ENCODE results near the gene BDKRB2.

Gene BDKRB2

DNA sequence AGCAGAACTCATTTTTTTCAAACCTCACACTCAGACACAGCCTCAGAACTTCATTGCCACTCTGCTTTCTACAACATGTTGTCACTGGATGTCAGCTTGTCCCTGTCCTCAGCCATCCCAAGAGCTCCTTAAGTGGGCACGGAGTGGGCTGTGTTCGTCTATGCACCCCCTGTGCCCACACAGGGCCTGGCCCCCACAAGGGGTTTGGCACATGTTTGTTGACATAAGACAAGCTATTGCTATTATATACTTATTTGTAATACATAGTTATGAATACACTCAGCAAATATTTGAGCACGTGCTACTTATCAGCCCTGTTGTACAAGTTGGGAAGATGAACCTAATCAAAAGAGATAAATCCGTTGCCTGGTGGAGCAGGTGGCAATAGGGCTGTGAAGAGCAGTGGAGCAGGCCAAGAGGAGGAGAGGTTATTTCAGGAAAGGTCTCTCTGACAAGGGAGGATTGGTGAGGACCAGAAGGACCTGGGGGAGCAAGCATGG lies 47.1 kb downstream of the BDKRB2 start:
- no peak for DNase-seq (ENCODE audit: extremely low spot score)
- POLR2A ChIA-PET = no interaction called here
- TF ChIP-seq SP1 (IDR thresholded peaks at IDR 0.05) (no peak), HDGF (IDR thresholded peaks at IDR 0.05; ENCODE audit: borderline replicate concordance) (no peak), NFRKB (IDR thresholded peaks at IDR 0.05) (no peak), TARDBP (IDR thresholded peaks at IDR 0.05) (no peak), PKNOX1 (IDR thresholded peaks at IDR 0.05) (no peak), ZNF384 (IDR thresholded peaks at IDR 0.05) (no peak), L3MBTL2 (conservative IDR thresholded peaks at IDR 0.05) (no peak)
- CTCF ChIA-PET = no interaction called here

- ChIA-PET POLR2A (no interaction called here), CTCF (interaction anchor here (0.6 kb wide), 2 partner anchors 198 to 686 kb away, joined by 4 to 5 read pairs; no protein-coding TSS in a partner anchor)
- TF ChIP-seq NFRKB (IDR thresholded peaks at IDR 0.05) (no peak), TARDBP (IDR thresholded peaks at IDR 0.05) (no peak), FOXA1 (IDR thresholded peaks at IDR 0.05) (no peak), CTBP1 (IDR thresholded peaks at IDR 0.05; ENCODE audit: borderline replicate concordance) (no peak), LEF1 (IDR thresholded peaks at IDR 0.05; ENCODE audit: borderline replicate concordance) (no peak), HDGF (IDR thresholded peaks at IDR 0.05; ENCODE audit: borderline replicate concordance) (no peak), ELF4 (IDR thresholded peaks at IDR 0.05) (no peak), SP1 (IDR thresholded peaks at IDR 0.05) (no peak), FOXM1 (IDR thresholded peaks at IDR 0.05; ENCODE audit: borderline replicate concordance) (no peak), ARNT (IDR thresholded peaks at IDR 0.05) (no peak), BHLHE40 (IDR thresholded peaks at IDR 0.05; ENCODE audit: borderline replicate concordance) (no peak), ZNF384 (IDR thresholded peaks at IDR 0.05) (no peak), L3MBTL2 (conservative IDR thresholded peaks at IDR 0.05) (no peak), SUZ12 (IDR thresholded peaks at IDR 0.05) (no peak), FOXK2 (IDR thresholded peaks at IDR 0.05) (no peak)
- no peak for DNase-seq (ENCODE audit: extremely low spot score)
Measured at GRCh38 chr14:96252323-96252998, 47.8 kb downstream of the BDKRB2 start.

DNA sequence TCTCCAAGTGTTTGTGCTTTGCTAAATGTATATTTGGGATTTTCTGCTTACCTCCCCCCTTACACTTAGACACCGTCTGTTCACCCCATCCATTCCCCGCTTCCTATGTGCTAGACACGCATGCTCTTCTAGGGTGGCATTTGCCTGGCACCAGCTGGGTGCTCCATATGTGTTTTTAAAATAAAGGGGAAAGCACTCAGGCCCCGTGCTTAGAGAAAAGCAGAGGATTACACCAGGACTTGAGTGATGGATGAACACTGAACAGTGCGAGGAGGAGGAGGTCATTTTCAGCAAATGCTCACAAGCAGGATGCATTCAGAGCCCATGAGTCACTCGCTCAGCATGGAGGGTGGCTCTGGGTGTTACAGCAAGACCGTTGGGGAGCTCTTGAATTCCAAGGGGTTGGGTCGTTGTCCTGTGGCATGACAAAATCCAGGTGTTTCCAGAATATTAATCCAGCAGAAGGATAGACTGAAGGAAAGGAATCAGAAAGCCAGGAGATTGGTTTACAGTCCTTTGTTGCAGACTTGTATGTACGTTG lies 48.4 kb downstream of the BDKRB2 start:
- POLR2A ChIA-PET = no interaction called here
- TF ChIP-seq FOXK2 (IDR thresholded peaks at IDR 0.05) = no peak
- TF ChIP-seq ZNF384 (IDR thresholded peaks at IDR 0.05) = no peak
- no peak for TF ChIP-seq HDGF (IDR thresholded peaks at IDR 0.05; ENCODE audit: borderline replicate concordance)
- no peak for TF ChIP-seq BHLHE40 (IDR thresholded peaks at IDR 0.05; ENCODE audit: borderline replicate concordance)
- CTCF ChIA-PET = interaction anchor here (0.6 kb wide), 1 partner anchor 197 kb away, joined by 5 read pairs; no protein-coding TSS in a partner anchor
- no peak for DNase-seq (ENCODE audit: extremely low spot score)

GRCh38 chr14:96254687-96255086 lies 50.0 kb downstream of the BDKRB2 start:
- DNase-seq (ENCODE audit: extremely low spot score) = no peak
- TF ChIP-seq NFRKB (IDR thresholded peaks at IDR 0.05) (no peak), ARNT (IDR thresholded peaks at IDR 0.05) (no peak)
- ChIA-PET CTCF (no interaction called here), POLR2A (no interaction called here)

- DNase-seq (ENCODE audit: extremely low spot score) = no peak
- ChIA-PET POLR2A (no interaction called here), CTCF (no interaction called here)
- TF ChIP-seq FOXK2 (IDR thresholded peaks at IDR 0.05) (no peak), HDGF (IDR thresholded peaks at IDR 0.05; ENCODE audit: borderline replicate concordance) (no peak), CTBP1 (IDR thresholded peaks at IDR 0.05; ENCODE audit: borderline replicate concordance) (no peak), ELF4 (IDR thresholded peaks at IDR 0.05) (no peak), ARNT (IDR thresholded peaks at IDR 0.05) (no peak)
Measured at GRCh38 chr14:96255501-96256366, 51.1 kb downstream of the BDKRB2 start, which contains the start of gene BDKRB1. Gene BDKRB1, plus strand, starts transcription at chr14:96256210. Its CDS starts 7,473 bp downstream, at chr14:96263683.

- TF ChIP-seq ZNF384 (IDR thresholded peaks at IDR 0.05) (no peak), HDGF (IDR thresholded peaks at IDR 0.05; ENCODE audit: borderline replicate concordance) (no peak), NFRKB (IDR thresholded peaks at IDR 0.05) (no peak), ELF4 (IDR thresholded peaks at IDR 0.05) (no peak), PKNOX1 (IDR thresholded peaks at IDR 0.05) (no peak), LEF1 (IDR thresholded peaks at IDR 0.05; ENCODE audit: borderline replicate concordance) (no peak), L3MBTL2 (conservative IDR thresholded peaks at IDR 0.05) (no peak)
- ChIA-PET CTCF (no interaction called here), POLR2A (no interaction called here)
- no peak for DNase-seq (ENCODE audit: extremely low spot score)
Measured at GRCh38 chr14:96256407-96256806, 51.8 kb downstream of the BDKRB2 start.

DNA sequence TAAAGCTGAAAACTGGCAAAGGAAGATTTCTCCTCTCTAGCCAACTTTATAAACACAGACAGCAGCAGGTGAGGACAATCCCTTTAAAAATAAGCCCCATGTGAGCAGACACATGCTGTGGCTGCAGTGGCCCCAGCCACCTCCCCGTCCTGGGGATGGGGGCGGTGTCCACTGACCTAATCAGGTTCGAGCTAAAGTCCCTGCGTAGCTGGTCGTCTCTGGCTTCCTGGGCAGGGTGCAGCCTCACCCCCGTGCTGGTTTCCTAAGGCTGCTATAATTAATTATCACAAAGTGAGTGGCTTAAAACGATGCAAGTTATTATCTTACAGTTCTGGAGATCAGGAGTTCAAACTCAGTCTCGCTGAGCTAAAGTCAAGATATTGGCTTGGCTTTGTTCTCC lies 52.4 kb downstream of the BDKRB2 start:
- TF ChIP-seq L3MBTL2 (conservative IDR thresholded peaks at IDR 0.05) = no peak
- TF ChIP-seq LEF1 (IDR thresholded peaks at IDR 0.05; ENCODE audit: borderline replicate concordance) = no peak
- no peak for TF ChIP-seq CTBP1 (IDR thresholded peaks at IDR 0.05; ENCODE audit: borderline replicate concordance)
- no peak for TF ChIP-seq FOXA1 (IDR thresholded peaks at IDR 0.05)
- ChIA-PET CTCF (no interaction called here), POLR2A (no interaction called here)
- DNase-seq (ENCODE audit: extremely low spot score) = no peak

Measured in HEK293T (cell line).